ENCODE results near the gene CAPZB.
A peak's percentile ranks its signal among the peaks of the same experiment; 100 is the strongest.

Gene CAPZB

GRCh38 chr1:19340387-19340937 lies 144.9 kb downstream of the CAPZB start:
- in situ Hi-C loops (cut with HindIII; ENCODE audit: low pct_ligation_motif_present, low sequenced_read_pairs), result no loop called here
- Histone ChIP-seq H3K36me3 (replicated peaks) (peaks cover 69% of the 10 kb centered on the region), H3K27me3 (replicated peaks) (no peaks in the 10 kb centered on the region), H3K27ac (no peak overlapping the region), H3K4me3 (ENCODE audit: low read depth, low read length) (no peak overlapping the region)
- no peak for DNase-seq
- no peak for TF ChIP-seq CTCF (IDR thresholded peaks at IDR 0.05; ENCODE audit: low read depth, low read length, missing control alignments)

DNA sequence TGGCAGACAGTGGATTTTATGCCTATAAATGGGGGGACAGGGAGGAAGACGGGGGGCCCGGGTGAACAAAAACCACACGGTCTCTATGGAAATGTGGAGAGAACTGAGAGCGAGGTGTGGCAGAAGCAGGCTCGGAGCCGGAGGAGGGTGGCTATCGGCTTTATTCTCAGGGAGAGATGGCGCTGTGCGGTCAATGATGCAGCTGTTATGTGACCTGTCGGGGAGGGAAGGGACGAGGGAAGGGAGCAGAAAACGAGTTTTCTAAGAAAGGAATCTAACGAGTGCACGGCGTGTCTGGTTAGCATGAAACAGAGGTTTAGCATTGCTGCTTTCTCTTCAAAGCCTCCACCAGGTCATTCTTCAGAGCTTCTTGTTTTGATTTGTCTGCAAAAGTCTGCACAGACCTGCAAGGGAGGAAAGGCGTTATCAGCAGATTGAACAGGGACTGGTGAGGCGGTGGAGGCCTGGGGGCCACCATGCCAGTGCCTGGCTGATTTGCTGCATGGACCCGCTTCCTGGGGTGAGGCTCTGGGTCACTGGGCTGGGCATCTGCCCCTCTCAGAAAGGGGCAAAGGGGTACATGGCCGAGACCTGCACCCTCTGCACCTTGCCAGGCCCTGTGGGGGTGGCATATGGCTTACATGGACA lies 146.0 kb downstream of the CAPZB start:
- no peak overlapping the region for H3K27ac ChIP-seq
- in situ Hi-C loops (cut with HindIII; ENCODE audit: low pct_ligation_motif_present, low sequenced_read_pairs), result no loop called here
- TF ChIP-seq CTCF (IDR thresholded peaks at IDR 0.05; ENCODE audit: low read depth, low read length, missing control alignments), result no peak
- no peak for DNase-seq
- peaks cover 58% of the 10 kb centered on the region for H3K36me3 ChIP-seq (replicated peaks)
- H3K27me3 ChIP-seq (replicated peaks), result no peaks in the 10 kb centered on the region
- no peak overlapping the region for H3K4me3 ChIP-seq (ENCODE audit: low read depth, low read length)

DNA sequence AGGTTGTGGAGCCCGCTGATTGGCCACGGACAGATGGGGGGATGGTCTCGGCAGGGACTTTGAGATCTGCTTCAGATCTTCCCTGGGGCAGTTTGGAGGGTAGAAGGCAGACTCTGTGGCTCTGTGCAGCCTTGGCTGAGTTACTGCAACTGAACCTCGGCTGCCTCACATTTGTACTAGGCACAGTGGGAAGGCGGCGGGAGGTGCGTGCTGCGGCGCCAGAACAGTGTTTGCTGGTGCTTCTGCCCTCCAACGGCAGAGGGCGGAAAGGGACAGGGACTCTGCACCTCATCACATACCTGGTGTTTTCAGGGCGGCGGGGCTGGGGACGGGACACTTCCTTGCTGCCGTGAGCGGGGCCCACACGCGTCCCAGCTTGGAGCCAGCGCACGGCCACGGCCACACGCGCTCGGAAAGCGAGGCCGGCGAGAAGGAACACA lies 147.0 kb downstream of the CAPZB start:
- Histone ChIP-seq H3K36me3 (replicated peaks) (peaks cover 48% of the 10 kb centered on the region), H3K27me3 (replicated peaks) (no peaks in the 10 kb centered on the region), H3K27ac (no peak overlapping the region), H3K4me3 (ENCODE audit: low read depth, low read length) (no peak overlapping the region)
- in situ Hi-C loops (cut with HindIII; ENCODE audit: low pct_ligation_motif_present, low sequenced_read_pairs), result no loop called here
- DNase-seq, result no peak
- TF ChIP-seq CTCF (IDR thresholded peaks at IDR 0.05; ENCODE audit: low read depth, low read length, missing control alignments), result peak; percentile 56

DNA sequence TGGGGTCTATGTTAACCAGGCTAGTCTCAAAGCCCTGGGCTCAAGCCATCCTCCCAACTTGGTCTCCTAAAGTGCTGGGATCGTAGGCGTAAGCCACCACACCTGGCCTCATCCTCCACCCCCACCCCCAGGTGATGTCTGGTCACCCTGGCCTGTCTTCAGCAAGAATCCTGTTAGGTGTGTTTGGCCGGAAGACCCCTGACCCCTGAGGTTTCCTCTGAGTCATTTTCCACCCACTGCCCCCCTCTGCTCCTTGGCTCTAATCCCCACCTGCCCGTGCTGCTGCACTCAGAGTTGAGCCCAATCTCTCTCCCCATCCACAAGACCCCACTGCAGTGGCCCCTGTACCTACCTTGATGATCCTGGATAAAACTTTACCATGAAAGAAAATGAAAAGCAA lies 148.1 kb downstream of the CAPZB start:
- peaks cover 37% of the 10 kb centered on the region for H3K36me3 ChIP-seq (replicated peaks)
- no peaks in the 10 kb centered on the region for H3K27me3 ChIP-seq (replicated peaks)
- no peak overlapping the region for H3K4me3 ChIP-seq (ENCODE audit: low read depth, low read length)
- no peak overlapping the region for H3K27ac ChIP-seq
- no peak for DNase-seq
- no peak for TF ChIP-seq CTCF (IDR thresholded peaks at IDR 0.05; ENCODE audit: low read depth, low read length, missing control alignments)
- in situ Hi-C loops (cut with HindIII; ENCODE audit: low pct_ligation_motif_present, low sequenced_read_pairs), result no loop called here

- no peak overlapping the region for H3K27ac ChIP-seq
- H3K4me3 ChIP-seq (ENCODE audit: low read depth, low read length), result no peak overlapping the region
- in situ Hi-C loops (cut with HindIII; ENCODE audit: low pct_ligation_motif_present, low sequenced_read_pairs), result no loop called here
- H3K36me3 ChIP-seq (replicated peaks), result peaks cover 30% of the 10 kb centered on the region
- no peak for TF ChIP-seq CTCF (IDR thresholded peaks at IDR 0.05; ENCODE audit: low read depth, low read length, missing control alignments)
- DNase-seq, result no peak
- no peaks in the 10 kb centered on the region for H3K27me3 ChIP-seq (replicated peaks)
These were observed 148.8 kb downstream of the CAPZB start for GRCh38 chr1:19336543-19336942.

Data from brain microvascular endothelial cell (primary cell).